Right atrium auricular region (tissue), 2 donors: ENCODE measurements around the gene PHACTR1. TPM values are rescaled to one million over a fixed set of nuclear protein-coding genes. Genes with fewer than 3 reads are reported as not detected.

Experiments
- DNase-seq: peaks from one replicate; pipeline ENCODE4 v3.0.0-alpha.2; 2019; ENCODE audit warnings: low spot score
- H3K27ac ChIP-seq, 2 donors: fragments of 200-600 bp; sonication (generic); 1 replicate in 1 of 2; 2 replicates in 1 of 2; pipeline ENCODE4 v1.5.1; 2016 to 2019
- H3K27me3 ChIP-seq, 2 donors: fragments of 200-600 bp; sonication (generic); one replicate each; pipeline versions ENCODE4 v1.5.1 to v1.6.0; 2017 to 2019
- H3K36me3 ChIP-seq: fragments of 200-600 bp; sonication (generic); one replicate; pipeline ENCODE4 v1.5.1; 2016
- H3K4me1 ChIP-seq, 2 donors: fragments of 200-600 bp; sonication (generic); one replicate each; pipeline versions ENCODE4 v1.5.1 to v1.6.0; 2017 to 2019
- H3K4me3 ChIP-seq, 2 donors: fragments of 200-600 bp; sonication (generic); 1 replicate in 1 of 2; 2 replicates in 1 of 2; pipeline ENCODE4 v1.5.1; 2017 to 2019; ENCODE audit warnings: mild to moderate bottlenecking in 1 of 2, moderate library complexity in 1 of 2
- H3K9me3 ChIP-seq, 2 donors: fragments of 200-600 bp; sonication (generic); one replicate each; pipeline ENCODE4 v1.5.1; 2019
- total RNA-seq, 2 donors: library from RNA; depleted of rRNA; stranded (reverse); fragments of >200 nt; gene quantifications; one replicate each; pipeline ENCODE4 v1.1.0, GENCODE V29; 2016
- TF ChIP-seq, protein P1 (sequence below), 2 donors: fragments of 200-600 bp; sonication (generic); IDR thresholded peaks; one replicate each; pipeline ENCODE4 v1.5.1; 2019; ENCODE audit warnings: antibody characterized with exemption in 2 of 2

Gene PHACTR1
- total RNA-seq, 2 donors from 2014 or later: 19.1 to 46.0 TPM

DNA sequence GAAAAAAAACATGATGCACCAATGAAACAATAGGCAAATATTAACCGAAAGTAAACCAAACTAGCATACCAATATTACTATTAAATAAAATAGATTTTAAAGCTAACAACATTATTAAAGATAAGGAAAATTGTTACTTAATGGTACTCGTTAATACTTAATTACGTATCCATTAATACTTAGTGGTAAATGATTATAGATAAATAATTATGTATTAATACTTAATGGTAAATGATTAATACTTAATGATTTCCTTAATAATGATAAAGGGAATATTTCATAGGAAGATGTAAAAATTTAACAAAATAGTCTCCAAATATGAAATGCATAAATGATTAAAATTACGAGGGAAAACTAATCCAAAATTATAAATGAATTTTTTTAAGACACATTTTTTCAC, 278.9 kb downstream of the PHACTR1 start:
- no peaks in the 10 kb centered on the region for H3K4me1 ChIP-seq
- H3K9me3 ChIP-seq: peaks cover 0 to 7% of the 10 kb centered on the region in 2 donors
- DNase-seq: no peak
- no peak overlapping the region for H3K27ac ChIP-seq
- H3K4me3 ChIP-seq: no peak overlapping the region
- no peaks in the 10 kb centered on the region for H3K36me3 ChIP-seq
- H3K27me3 ChIP-seq: no peaks in the 10 kb centered on the region
- TF ChIP-seq, protein P1, sequence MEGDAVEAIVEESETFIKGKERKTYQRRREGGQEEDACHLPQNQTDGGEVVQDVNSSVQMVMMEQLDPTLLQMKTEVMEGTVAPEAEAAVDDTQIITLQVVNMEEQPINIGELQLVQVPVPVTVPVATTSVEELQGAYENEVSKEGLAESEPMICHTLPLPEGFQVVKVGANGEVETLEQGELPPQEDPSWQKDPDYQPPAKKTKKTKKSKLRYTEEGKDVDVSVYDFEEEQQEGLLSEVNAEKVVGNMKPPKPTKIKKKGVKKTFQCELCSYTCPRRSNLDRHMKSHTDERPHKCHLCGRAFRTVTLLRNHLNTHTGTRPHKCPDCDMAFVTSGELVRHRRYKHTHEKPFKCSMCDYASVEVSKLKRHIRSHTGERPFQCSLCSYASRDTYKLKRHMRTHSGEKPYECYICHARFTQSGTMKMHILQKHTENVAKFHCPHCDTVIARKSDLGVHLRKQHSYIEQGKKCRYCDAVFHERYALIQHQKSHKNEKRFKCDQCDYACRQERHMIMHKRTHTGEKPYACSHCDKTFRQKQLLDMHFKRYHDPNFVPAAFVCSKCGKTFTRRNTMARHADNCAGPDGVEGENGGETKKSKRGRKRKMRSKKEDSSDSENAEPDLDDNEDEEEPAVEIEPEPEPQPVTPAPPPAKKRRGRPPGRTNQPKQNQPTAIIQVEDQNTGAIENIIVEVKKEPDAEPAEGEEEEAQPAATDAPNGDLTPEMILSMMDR (IDR thresholded peaks at IDR 0.05): no peak

DNA sequence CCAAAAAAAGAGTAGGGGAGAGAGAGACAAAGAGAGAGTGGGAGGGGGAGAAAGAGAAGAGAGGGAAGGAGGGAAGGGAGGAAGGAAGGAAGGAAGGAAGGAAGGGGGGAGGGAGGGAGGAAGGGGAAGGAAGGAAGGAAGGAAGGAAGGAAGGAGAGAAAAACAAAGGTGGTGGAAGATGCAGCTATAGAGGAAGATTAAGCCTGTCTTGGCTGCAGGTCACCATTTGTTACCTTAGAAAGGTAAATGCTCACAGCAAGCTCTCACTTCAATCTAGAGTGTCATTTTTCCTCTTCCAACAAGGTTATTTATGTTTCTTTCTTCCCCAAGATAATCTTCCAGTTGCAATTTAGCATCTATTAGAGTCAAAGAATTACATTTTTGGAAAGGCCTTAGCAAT, 284.0 kb downstream of the PHACTR1 start:
- TF ChIP-seq, protein P1 (IDR thresholded peaks at IDR 0.05): no peak
- Histone ChIP-seq H3K27me3 (no peaks in the 10 kb centered on the region), H3K27ac (no peak overlapping the region), H3K9me3 (no peaks in the 10 kb centered on the region), H3K4me1 (peaks cover 0 to 3% of the 10 kb centered on the region in 2 donors), H3K36me3 (no peaks in the 10 kb centered on the region), H3K4me3 (no peak overlapping the region)
- DNase-seq: no peak

- Histone ChIP-seq H3K9me3 (no peaks in the 10 kb centered on the region), H3K27me3 (no peaks in the 10 kb centered on the region)
Observed at GRCh38 chr6:13001927-13002326, 285.4 kb downstream of the PHACTR1 start.

GRCh38 chr6:13004601-13005000, 288.0 kb downstream of the PHACTR1 start:
- Histone ChIP-seq H3K4me3 (no peak overlapping the region), H3K27me3 (no peaks in the 10 kb centered on the region), H3K36me3 (no peaks in the 10 kb centered on the region), H3K9me3 (no peaks in the 10 kb centered on the region), H3K4me1 (peaks cover 0 to 11% of the 10 kb centered on the region in 2 donors), H3K27ac (peak overlapping the region in 1 of 2 donors; percentile 71)
- DNase-seq: no peak
- TF ChIP-seq, protein P1 (IDR thresholded peaks at IDR 0.05): no peak

More at GRCh38 chr6:13001927-13002326, 285.4 kb downstream of the PHACTR1 start:
- H3K36me3 ChIP-seq: no peaks in the 10 kb centered on the region
- H3K4me1 ChIP-seq: peaks cover 0 to 11% of the 10 kb centered on the region in 2 donors
- no peak overlapping the region for H3K27ac ChIP-seq
- TF ChIP-seq, protein P1 (IDR thresholded peaks at IDR 0.05): no peak
- DNase-seq: no peak
- no peak overlapping the region for H3K4me3 ChIP-seq

- TF ChIP-seq, protein P1 (IDR thresholded peaks at IDR 0.05): no peak
- peak overlapping the region; percentile 16 to 71 for H3K27ac ChIP-seq
- H3K36me3 ChIP-seq: no peaks in the 10 kb centered on the region
- H3K4me3 ChIP-seq: no peak overlapping the region
- H3K27me3 ChIP-seq: no peaks in the 10 kb centered on the region
- DNase-seq: no peak
- H3K9me3 ChIP-seq: no peaks in the 10 kb centered on the region
- peaks cover 0 to 11% of the 10 kb centered on the region in 2 donors for H3K4me1 ChIP-seq
Observed at GRCh38 chr6:13005994-13006393, 289.4 kb downstream of the PHACTR1 start.
